ENCODE results near the gene CFAP100. TPM values are rescaled to one million over a fixed set of nuclear protein-coding genes. Genes with fewer than 3 reads are reported as not detected.

CFAP100 gene
- total RNA-seq, 2 experiments from 2014 or later = not detected

- DNase-seq (no peak), ATAC-seq (ENCODE audit: low read depth) (no peak)
- Mint-ChIP-seq H3K4me1 (no peaks in the 10 kb centered on the region), H3K27ac (no peak overlapping the region), H3K4me3 (no peak overlapping the region), H3K36me3 (no peaks in the 10 kb centered on the region), H3K9me3 (no peaks in the 10 kb centered on the region), H3K27me3 (peaks cover 35% of the 10 kb centered on the region)
- POLR2A ChIA-PET = no interaction called here
Observed at GRCh38 chr3:126396536-126396935, 1.8 kb downstream of the CFAP100 start.

- POLR2A ChIA-PET = no interaction called here
- ATAC-seq (ENCODE audit: low read depth) = no peak
- Mint-ChIP-seq H3K9me3 (no peaks in the 10 kb centered on the region), H3K27ac (no peak overlapping the region), H3K27me3 (peaks cover 28% of the 10 kb centered on the region), H3K4me1 (no peaks in the 10 kb centered on the region), H3K4me3 (no peak overlapping the region), H3K36me3 (no peaks in the 10 kb centered on the region)
- DNase-seq = no peak
Observed at GRCh38 chr3:126397610-126398422, 3.1 kb downstream of the CFAP100 start.

GRCh38 chr3:126398423-126399350, 4.0 kb downstream of the CFAP100 start:
- Mint-ChIP-seq H3K9me3 (no peaks in the 10 kb centered on the region), H3K27me3 (peaks cover 19% of the 10 kb centered on the region), H3K4me1 (no peaks in the 10 kb centered on the region), H3K4me3 (no peak overlapping the region), H3K36me3 (no peaks in the 10 kb centered on the region), H3K27ac (no peak overlapping the region)
- no peak for DNase-seq
- POLR2A ChIA-PET = no interaction called here
- ATAC-seq (ENCODE audit: low read depth) = no peak

- no peak overlapping the region for H3K4me3 Mint-ChIP-seq
- POLR2A ChIA-PET = no interaction called here
Observed at GRCh38 chr3:126399351-126399735, 4.6 kb downstream of the CFAP100 start.

GRCh38 chr3:126399756-126400155, 5.0 kb downstream of the CFAP100 start:
- POLR2A ChIA-PET = no interaction called here
- ATAC-seq (ENCODE audit: low read depth) (no peak), DNase-seq (no peak)
- no peak overlapping the region for H3K4me3 Mint-ChIP-seq
- H3K27me3 Mint-ChIP-seq = peaks cover 11% of the 10 kb centered on the region
- H3K36me3 Mint-ChIP-seq = no peaks in the 10 kb centered on the region
- no peaks in the 10 kb centered on the region for H3K9me3 Mint-ChIP-seq
- no peak overlapping the region for H3K27ac Mint-ChIP-seq
- no peaks in the 10 kb centered on the region for H3K4me1 Mint-ChIP-seq

More at GRCh38 chr3:126399351-126399735, 4.6 kb downstream of the CFAP100 start:
- Mint-ChIP-seq H3K27ac (no peak overlapping the region), H3K9me3 (no peaks in the 10 kb centered on the region), H3K27me3 (peaks cover 13% of the 10 kb centered on the region), H3K4me1 (no peaks in the 10 kb centered on the region), H3K36me3 (no peaks in the 10 kb centered on the region)
- DNase-seq (no peak), ATAC-seq (ENCODE audit: low read depth) (no peak)

- Mint-ChIP-seq H3K9me3 (no peaks in the 10 kb centered on the region), H3K4me1 (no peaks in the 10 kb centered on the region), H3K27me3 (peaks cover 5% of the 10 kb centered on the region), H3K36me3 (no peaks in the 10 kb centered on the region), H3K27ac (no peak overlapping the region), H3K4me3 (no peak overlapping the region)
- no peak for ATAC-seq (ENCODE audit: low read depth)
- POLR2A ChIA-PET = no interaction called here
- DNase-seq = no peak
Observed at GRCh38 chr3:126401611-126402160, 7.0 kb downstream of the CFAP100 start.

- Mint-ChIP-seq H3K27ac (no peak overlapping the region), H3K4me3 (no peak overlapping the region), H3K9me3 (no peaks in the 10 kb centered on the region), H3K4me1 (no peaks in the 10 kb centered on the region), H3K36me3 (no peaks in the 10 kb centered on the region), H3K27me3 (peaks cover 5% of the 10 kb centered on the region)
- no peak for DNase-seq
- POLR2A ChIA-PET = no interaction called here
- no peak for ATAC-seq (ENCODE audit: low read depth)
Observed at GRCh38 chr3:126402178-126402577, 7.5 kb downstream of the CFAP100 start.

- ATAC-seq (ENCODE audit: low read depth) = no peak
- POLR2A ChIA-PET = no interaction called here
Observed at GRCh38 chr3:126402666-126403302, 8.1 kb downstream of the CFAP100 start.

GRCh38 chr3:126406389-126407296, 11.9 kb downstream of the CFAP100 start:
- no peak overlapping the region for H3K4me3 Mint-ChIP-seq
- DNase-seq = no peak
- peaks cover 12% of the 10 kb centered on the region for H3K27me3 Mint-ChIP-seq
- H3K9me3 Mint-ChIP-seq = no peaks in the 10 kb centered on the region
- H3K36me3 Mint-ChIP-seq = no peaks in the 10 kb centered on the region
- POLR2A ChIA-PET = no interaction called here
- no peak for ATAC-seq (ENCODE audit: low read depth)
- H3K4me1 Mint-ChIP-seq = no peaks in the 10 kb centered on the region
- no peak overlapping the region for H3K27ac Mint-ChIP-seq

More at GRCh38 chr3:126402666-126403302, 8.1 kb downstream of the CFAP100 start:
- H3K36me3 Mint-ChIP-seq = no peaks in the 10 kb centered on the region
- no peak for DNase-seq
- H3K4me3 Mint-ChIP-seq = no peak overlapping the region
- H3K27me3 Mint-ChIP-seq = peaks cover 5% of the 10 kb centered on the region
- H3K27ac Mint-ChIP-seq = no peak overlapping the region
- H3K4me1 Mint-ChIP-seq = no peaks in the 10 kb centered on the region
- H3K9me3 Mint-ChIP-seq = no peaks in the 10 kb centered on the region

GRCh38 chr3:126407412-126408044, 12.8 kb downstream of the CFAP100 start:
- Mint-ChIP-seq H3K27ac (no peak overlapping the region), H3K9me3 (no peaks in the 10 kb centered on the region), H3K4me3 (no peak overlapping the region), H3K4me1 (no peaks in the 10 kb centered on the region), H3K27me3 (peaks cover 15% of the 10 kb centered on the region), H3K36me3 (no peaks in the 10 kb centered on the region)
- ATAC-seq (ENCODE audit: low read depth) = no peak
- DNase-seq = no peak
- POLR2A ChIA-PET = no interaction called here

GRCh38 chr3:126408099-126408498, 13.4 kb downstream of the CFAP100 start:
- Mint-ChIP-seq H3K9me3 (no peaks in the 10 kb centered on the region), H3K36me3 (no peaks in the 10 kb centered on the region), H3K4me1 (no peaks in the 10 kb centered on the region), H3K27me3 (peaks cover 16% of the 10 kb centered on the region), H3K4me3 (no peak overlapping the region), H3K27ac (no peak overlapping the region)
- no peak for DNase-seq
- POLR2A ChIA-PET = no interaction called here
- ATAC-seq (ENCODE audit: low read depth) = no peak

Measured in activated naive CD8-positive, alpha-beta T cell treated with anti-CD3 and anti-CD28 coated beads, Interleukin-2, amount 10 ng/mL, durations not matched to agents 7 days and 5 days (primary cell).